ENCODE results near the gene CARD18. TPM values are rescaled to one million over a fixed set of nuclear protein-coding genes. Genes with fewer than 3 reads are reported as not detected.

Gene CARD18
- total RNA-seq, 1 donor: not detected

DNA sequence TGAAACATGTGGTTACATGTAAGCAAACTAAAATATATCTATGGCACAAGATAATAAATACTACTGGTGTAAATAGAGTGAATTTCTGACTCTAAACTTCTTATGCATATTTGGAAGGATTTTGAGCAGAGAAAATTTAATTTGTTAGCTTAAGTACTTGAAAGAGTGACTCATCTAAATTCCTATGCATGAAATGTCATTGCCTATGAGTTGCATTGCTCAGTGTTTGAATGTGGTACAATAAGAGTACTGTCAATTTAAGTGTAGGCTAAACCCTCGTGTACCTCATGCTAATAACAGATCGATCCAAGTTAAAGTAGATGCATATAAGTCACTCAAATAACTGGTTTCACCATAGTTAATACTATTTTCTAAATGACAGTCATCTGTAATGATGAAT lies 5.3 kb upstream of the CARD18 start:
- Histone ChIP-seq H3K4me1 (ENCODE audit: insufficient read depth, low read length) (no peaks in the 10 kb centered on the region), H3K9me3 (ENCODE audit: low read depth, low read length) (no peaks in the 10 kb centered on the region), H3K4me3 (ENCODE audit: insufficient read depth, low read length) (no peak overlapping the region), H3K36me3 (ENCODE audit: insufficient read depth, low read length) (no peaks in the 10 kb centered on the region), H4K20me1 (ENCODE audit: insufficient read depth, low read length) (no peaks in the 10 kb centered on the region), H2AFZ (ENCODE audit: low read length) (no peak overlapping the region), H3K4me2 (ENCODE audit: insufficient read depth, low read length) (no peak overlapping the region), H3K79me2 (ENCODE audit: insufficient read depth, low read length) (no peaks in the 10 kb centered on the region), H3K27me3 (ENCODE audit: insufficient read depth, low read length) (no peaks in the 10 kb centered on the region), H3K27ac (ENCODE audit: low read depth, low read length) (no peak overlapping the region)
- no peak for DNase-seq (ENCODE audit: insufficient read length, low spot score, missing footprints)
- TF ChIP-seq CTCF (IDR thresholded peaks at IDR 0.05; ENCODE audit: extremely low read depth, low read depth, low read length): no peak

DNA sequence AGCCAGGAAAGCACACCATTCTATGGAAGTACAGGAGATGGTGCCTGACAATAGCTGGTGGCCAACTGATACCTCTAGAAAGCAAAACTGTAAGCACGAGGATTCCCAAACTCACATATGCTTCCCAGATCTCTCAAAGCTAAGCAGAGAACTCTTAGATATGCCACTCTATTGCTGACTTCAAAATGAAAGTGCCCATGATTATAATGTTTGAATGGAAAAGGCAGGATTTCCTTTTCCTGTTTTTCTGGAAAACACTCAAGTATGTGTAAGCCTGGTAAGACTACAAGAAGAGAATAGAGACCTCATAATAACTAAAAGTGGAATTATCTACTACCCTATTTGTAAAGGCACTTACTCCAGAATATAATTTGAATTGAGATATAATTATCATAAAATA lies 2.6 kb upstream of the CARD18 start:
- H3K9me3 ChIP-seq (ENCODE audit: low read depth, low read length): no peaks in the 10 kb centered on the region
- no peaks in the 10 kb centered on the region for H3K36me3 ChIP-seq (ENCODE audit: insufficient read depth, low read length)
- no peaks in the 10 kb centered on the region for H4K20me1 ChIP-seq (ENCODE audit: insufficient read depth, low read length)
- H3K4me1 ChIP-seq (ENCODE audit: insufficient read depth, low read length): no peaks in the 10 kb centered on the region
- H3K27me3 ChIP-seq (ENCODE audit: insufficient read depth, low read length): no peaks in the 10 kb centered on the region
- H2AFZ ChIP-seq (ENCODE audit: low read length): no peak overlapping the region
- no peak for DNase-seq (ENCODE audit: insufficient read length, low spot score, missing footprints)
- H3K4me2 ChIP-seq (ENCODE audit: insufficient read depth, low read length): no peak overlapping the region
- no peak for TF ChIP-seq CTCF (IDR thresholded peaks at IDR 0.05; ENCODE audit: extremely low read depth, low read depth, low read length)
- no peak overlapping the region for H3K27ac ChIP-seq (ENCODE audit: low read depth, low read length)
- no peak overlapping the region for H3K4me3 ChIP-seq (ENCODE audit: insufficient read depth, low read length)
- no peaks in the 10 kb centered on the region for H3K79me2 ChIP-seq (ENCODE audit: insufficient read depth, low read length)

DNA sequence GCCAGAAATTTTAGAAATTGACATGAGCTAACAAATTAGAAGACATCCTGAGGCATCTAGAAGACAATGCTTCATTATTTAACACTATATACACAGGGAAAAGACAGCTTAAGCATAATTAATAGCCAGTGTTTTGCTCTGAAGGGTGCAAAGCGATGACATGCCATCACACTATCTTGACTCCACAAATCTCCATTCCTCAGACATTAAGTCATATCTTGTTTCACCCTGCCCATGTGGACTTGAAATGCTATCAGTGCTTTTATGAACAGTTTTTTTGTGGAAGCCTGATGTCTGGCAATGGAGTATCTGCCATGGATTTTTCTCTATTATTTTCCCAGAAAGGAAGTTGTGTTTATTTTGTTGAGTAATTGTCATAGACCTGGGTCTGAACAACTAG lies 2.3 kb downstream of the CARD18 start:
- no peak for TF ChIP-seq CTCF (IDR thresholded peaks at IDR 0.05; ENCODE audit: extremely low read depth, low read depth, low read length)
- no peaks in the 10 kb centered on the region for H3K9me3 ChIP-seq (ENCODE audit: low read depth, low read length)
- no peak overlapping the region for H3K4me3 ChIP-seq (ENCODE audit: insufficient read depth, low read length)
- H3K36me3 ChIP-seq (ENCODE audit: insufficient read depth, low read length): no peaks in the 10 kb centered on the region
- no peak overlapping the region for H3K27ac ChIP-seq (ENCODE audit: low read depth, low read length)
- no peaks in the 10 kb centered on the region for H3K79me2 ChIP-seq (ENCODE audit: insufficient read depth, low read length)
- H3K4me2 ChIP-seq (ENCODE audit: insufficient read depth, low read length): no peak overlapping the region
- no peak for DNase-seq (ENCODE audit: insufficient read length, low spot score, missing footprints)
- no peaks in the 10 kb centered on the region for H3K4me1 ChIP-seq (ENCODE audit: insufficient read depth, low read length)
- no peaks in the 10 kb centered on the region for H3K27me3 ChIP-seq (ENCODE audit: insufficient read depth, low read length)
- H2AFZ ChIP-seq (ENCODE audit: low read length): no peak overlapping the region
- H4K20me1 ChIP-seq (ENCODE audit: insufficient read depth, low read length): no peaks in the 10 kb centered on the region

- Histone ChIP-seq H3K27me3 (ENCODE audit: insufficient read depth, low read length) (no peaks in the 10 kb centered on the region), H2AFZ (ENCODE audit: low read length) (no peak overlapping the region), H3K4me1 (ENCODE audit: insufficient read depth, low read length) (no peaks in the 10 kb centered on the region), H3K4me2 (ENCODE audit: insufficient read depth, low read length) (no peak overlapping the region), H3K27ac (ENCODE audit: low read depth, low read length) (no peak overlapping the region), H3K36me3 (ENCODE audit: insufficient read depth, low read length) (no peaks in the 10 kb centered on the region), H4K20me1 (ENCODE audit: insufficient read depth, low read length) (no peaks in the 10 kb centered on the region), H3K4me3 (ENCODE audit: insufficient read depth, low read length) (no peak overlapping the region), H3K9me3 (ENCODE audit: low read depth, low read length) (no peaks in the 10 kb centered on the region), H3K79me2 (ENCODE audit: insufficient read depth, low read length) (no peaks in the 10 kb centered on the region)
- DNase-seq (ENCODE audit: insufficient read length, low spot score, missing footprints): no peak
- TF ChIP-seq CTCF (IDR thresholded peaks at IDR 0.05; ENCODE audit: extremely low read depth, low read depth, low read length): no peak
These were observed 3.7 kb downstream of the CARD18 start for GRCh38 chr11:105135883-105136282.

Measured in osteoblast (primary cell).